NCI-H1092 treated with DMSO at 0.1 percent for 48 hours (cell line): Measurements from ENCODE around the gene RAB1A.
A peak's percentile ranks its signal among the peaks of the same experiment; 100 is the strongest.

ENCODE experiments used
- DNase-seq: peaks from one replicate; lab custom pipeline; 2025; lab: John Stamatoyannopoulos, UW

Gene RAB1A

DNA sequence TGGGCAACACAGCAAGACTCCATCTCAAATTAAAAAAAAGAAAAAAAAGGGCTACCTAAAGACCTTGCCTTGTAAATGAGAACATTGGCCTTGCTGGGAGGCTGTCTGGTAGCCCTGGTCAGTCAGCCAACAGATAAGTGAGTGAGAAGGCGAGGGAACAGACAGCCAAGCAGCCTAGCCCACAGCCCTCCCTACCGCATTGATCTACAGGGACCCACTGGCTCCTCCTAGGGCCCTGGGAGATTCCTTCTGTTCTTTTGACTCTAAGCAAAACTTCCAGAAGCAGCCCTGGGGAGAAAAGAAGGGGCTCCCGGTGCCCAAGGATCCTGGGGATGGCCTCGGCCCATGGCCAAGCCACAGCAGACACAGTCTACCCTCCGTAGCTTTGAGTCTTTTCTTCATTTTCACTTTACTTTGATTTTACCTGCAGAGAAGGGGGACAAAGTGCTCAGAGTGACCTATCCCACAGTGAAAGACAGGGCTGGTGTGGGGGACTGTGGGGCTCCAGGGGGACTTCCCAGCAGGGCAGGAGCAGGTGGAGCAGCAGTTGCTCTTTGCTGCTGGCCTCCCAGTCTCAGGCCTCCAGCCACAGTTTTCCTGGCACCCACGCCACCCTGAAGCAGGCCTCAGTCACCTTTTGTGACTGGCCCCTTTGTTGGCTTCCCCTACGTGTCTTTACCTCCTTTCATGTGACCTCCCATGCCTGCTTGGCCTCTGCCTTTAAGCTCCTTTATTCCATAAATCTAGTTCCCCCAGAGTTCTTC, 68.6 kb downstream of the RAB1A start:
- no peak for DNase-seq

DNA sequence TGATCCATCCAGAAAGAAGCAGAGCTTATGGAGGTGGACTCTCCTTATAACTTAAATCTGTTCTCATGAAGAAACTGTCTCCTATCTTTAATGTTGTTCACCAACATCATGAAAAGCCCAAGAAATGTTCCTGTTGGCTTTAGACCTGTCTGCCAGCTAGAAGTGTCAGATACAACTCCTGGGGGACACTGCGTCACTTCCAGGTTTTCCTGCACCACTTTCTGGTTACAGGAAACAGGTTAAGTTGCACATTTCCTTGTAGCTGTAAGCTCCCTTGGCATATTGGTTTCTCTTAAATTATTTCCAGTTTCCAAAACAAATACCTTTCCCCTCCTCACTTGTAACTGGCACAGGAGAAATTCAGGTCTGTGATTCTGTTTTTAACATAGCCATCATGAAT, 70.8 kb downstream of the RAB1A start:
- DNase-seq: no peak

DNA sequence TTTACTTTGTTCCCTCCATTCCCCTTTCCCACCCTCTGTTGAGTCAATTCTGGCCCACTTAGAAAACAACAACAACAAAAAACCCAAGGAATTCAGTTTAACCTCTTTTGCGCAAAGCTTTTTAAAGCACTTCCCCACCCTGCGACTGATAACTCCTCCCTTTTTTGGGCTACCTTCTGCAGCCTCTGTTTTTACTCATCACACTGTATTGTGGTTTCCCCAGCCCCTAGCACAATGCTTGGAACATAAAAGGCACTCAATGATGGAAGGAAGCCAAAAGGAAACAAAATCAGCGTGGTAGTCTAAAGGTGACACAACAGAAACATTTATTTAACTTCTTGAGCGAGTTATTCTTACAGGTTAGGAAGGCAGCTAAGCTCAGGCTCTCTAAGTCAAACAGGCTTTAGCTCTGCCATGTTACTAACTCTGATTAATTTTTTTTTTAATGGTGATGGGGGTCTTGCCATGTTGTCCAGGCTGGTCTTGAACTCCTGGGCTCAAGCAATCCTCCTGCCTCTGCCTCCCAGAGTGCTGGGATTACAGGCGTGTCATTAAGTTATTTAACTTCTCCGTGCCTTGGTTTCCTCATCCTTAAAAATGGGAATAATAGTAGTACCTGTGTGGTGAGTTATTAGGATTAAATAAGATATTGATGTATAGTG, 72.4 kb downstream of the RAB1A start:
- peak; percentile 38 for DNase-seq

DNA sequence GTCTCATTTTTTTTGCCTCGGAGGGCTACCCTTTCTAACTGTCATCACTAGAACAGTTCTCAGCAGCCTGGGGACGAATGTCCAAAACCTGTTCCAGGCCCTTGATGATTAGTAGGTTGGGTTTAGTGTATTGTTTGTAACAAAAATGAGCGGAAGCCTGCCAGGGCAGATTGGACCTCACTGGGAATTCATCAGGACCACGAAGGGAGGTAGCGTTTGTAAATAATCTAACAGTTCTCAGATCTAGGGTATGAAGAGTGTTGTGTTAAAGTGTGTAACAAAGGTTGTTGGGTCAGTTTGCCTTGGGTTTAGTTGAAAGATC, 72.9 kb downstream of the RAB1A start:
- no peak for DNase-seq

DNA sequence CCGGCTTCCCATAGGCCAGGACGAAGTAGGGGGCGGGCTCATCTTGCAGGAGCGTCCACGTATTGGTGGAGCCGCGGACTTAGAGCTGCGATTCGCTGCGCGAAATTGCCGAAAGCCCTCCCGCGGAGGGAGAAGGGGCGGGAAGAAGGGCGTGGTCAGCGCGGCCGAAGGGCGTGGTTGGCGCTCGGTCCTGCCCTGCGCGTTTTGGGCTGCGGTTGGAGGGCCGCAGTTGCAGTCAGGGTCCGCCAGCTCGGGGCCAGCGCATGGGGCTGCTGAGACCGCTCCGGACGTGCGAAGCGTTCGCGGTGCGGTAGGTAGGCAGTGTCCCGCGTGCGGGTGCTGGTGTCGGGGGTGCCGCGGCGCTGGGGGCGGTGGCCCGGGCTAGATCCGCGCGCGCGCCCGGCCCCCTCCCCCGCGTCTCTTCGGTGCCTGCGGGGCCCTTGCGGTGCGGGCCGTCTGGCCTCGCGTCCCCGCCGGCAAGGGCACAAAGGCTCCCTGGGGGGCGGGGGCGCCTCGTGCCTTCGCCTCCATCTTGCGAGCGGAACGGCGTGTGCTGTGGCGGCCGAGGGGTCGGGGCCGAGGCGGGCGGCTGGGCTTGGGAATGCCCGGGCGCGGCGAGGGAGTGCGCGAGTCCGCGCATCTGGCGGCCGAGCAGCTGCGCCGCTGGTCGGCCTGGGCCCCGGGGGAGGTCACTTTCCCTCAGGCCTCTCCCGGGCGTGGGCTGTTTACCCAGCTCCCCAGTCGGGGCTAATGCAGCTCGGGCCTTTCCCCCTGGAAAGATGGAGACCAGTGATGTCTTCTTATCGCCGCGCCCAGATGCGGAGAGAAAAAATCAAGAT, 73.5 kb downstream of the RAB1A start, which contains the start of gene CEP68:
Gene CEP68, plus strand, starts transcription at position 202 of the 839 bp plus-strand sequence. CDS start 13,029 bp downstream, outside the sequence.
- DNase-seq: peak; percentile 91

- DNase-seq: peak; percentile 63
Observed at GRCh38 chr2:65055422-65056214, 74.3 kb downstream of the RAB1A start.

DNA sequence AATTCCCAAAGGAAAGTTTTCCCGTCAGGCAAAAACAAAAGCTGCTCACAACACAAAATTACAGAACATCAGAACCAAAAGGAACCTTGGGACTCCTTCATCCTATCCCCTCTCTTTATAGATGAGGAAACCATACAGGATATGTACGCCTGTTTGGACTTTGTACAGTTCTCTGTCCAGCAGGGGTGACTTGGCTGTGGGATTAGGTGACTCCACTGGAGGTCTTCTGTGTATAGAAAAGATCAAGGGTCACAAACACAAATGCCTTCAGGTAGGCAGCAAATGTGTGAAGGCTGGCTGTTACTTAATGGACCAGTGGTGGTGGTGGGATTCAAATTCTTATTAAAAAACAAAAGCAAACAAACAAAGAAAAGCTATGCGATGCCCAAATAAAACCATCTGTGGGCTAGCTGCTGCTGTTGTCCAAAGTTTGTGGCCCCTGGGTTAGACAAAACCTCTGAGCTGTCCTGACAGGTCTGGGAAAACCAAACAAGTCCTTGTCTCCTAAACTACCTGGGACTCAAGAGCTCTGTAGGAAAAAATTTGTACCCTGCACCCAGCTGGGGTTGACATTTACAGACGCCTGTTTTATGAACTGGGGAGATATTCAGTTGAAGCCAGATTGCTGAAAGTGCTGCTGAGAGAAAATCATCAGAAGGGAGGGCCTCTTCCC, 75.0 kb downstream of the RAB1A start:
- no peak for DNase-seq

- no peak for DNase-seq
Observed at GRCh38 chr2:65053199-65053598, 76.7 kb downstream of the RAB1A start.

DNA sequence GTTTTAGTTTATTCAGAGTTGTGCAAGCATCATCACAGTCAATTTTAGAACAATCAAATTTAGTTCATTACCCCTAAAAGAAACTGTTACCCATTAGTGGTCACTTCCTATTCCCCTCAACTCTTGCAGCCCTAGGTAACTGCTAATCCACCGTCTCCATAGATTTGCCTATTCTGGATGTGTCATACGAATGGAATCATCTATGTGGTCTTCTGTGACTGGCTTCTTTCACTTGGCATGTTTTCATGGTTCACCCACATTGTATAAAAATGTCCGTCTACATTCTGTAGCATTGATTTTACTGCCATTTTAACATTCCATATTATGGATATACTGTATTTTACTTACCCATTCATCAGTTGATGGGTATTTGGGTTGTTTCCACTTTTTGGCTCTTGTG, 79.0 kb downstream of the RAB1A start:
- no peak for DNase-seq

DNA sequence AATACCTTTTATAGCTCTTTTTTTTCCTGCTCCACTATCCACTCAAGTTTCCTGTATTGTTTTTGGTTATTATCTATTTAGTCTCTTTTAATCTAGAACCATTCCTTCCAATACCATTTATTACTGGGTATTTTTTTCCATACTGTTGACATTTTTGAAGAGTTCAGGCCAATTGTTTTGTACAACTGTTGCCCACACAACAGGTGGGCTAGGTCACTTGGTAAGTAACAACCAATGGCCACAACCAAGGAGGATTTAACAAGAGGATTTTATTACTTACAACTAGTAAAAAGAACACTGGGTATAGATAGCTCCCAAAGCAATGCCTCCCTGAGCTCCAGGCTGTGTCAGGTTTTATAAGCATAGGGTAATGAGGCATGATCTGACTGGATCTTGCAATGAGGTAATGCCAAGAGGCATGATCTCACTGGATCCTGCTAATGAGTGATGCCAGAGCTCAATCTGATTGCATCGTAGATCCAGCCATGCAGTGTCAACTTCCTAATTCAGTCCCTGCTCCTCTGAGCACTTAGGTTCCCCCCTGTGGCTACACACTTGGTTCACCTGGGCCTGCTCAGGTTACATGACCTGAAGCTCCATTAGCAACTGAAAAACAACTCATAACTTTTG, 80.8 kb downstream of the RAB1A start:
- DNase-seq: no peak

GRCh38 chr2:65046633-65047407, 83.1 kb downstream of the RAB1A start:
- no peak for DNase-seq

DNA sequence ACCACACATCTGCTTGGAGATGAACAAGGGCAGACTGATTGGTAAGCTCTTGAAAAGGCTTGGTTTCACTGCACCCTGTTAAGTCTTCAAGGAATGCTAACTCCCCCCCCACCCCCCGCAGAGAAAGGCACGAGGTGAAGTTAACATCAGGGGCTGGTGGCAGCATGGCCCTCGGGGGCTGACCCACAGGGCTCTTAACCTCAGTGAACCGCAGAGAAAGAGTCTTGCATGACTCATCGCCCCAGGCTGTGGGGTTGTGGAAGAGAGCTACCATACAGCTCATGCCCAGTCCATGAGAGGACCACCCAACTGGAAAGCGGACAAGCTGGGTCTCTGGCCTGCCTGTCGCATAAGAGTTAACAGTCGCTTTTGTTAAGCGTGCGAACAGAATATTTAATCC, 84.3 kb downstream of the RAB1A start:
- no peak for DNase-seq

DNA sequence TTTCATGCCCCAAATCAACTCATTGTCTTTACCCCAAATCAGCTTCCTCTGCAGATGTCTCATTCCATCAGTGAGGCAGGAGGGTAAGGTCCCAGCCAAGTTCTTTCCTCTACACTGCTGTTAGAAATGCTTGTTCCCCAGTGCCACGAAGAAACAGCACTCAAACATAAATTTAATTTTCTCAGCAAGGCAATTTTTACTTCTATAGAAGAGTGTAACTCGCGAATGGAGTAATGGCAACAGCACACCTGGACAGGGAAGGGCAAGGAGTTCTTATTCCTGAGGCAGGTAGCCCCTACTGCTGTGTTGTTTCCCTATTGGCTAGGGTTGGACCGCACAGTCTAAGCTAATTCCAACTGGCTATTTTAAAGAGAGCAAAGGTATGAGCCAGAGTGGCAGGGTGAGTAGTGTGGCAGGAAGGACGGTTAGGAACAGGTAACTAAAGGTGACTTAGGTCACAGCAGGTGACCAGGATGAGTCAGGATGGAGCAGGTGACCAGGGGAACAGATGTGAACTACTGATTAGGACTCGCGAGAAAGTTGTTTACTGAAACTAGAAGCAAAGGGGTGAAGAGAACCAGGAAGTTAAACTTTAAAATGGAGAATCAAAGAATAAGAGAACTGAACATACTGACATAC, 85.7 kb downstream of the RAB1A start:
- DNase-seq: no peak

GRCh38 chr2:65043001-65043400, 86.9 kb downstream of the RAB1A start:
- DNase-seq: no peak

DNA sequence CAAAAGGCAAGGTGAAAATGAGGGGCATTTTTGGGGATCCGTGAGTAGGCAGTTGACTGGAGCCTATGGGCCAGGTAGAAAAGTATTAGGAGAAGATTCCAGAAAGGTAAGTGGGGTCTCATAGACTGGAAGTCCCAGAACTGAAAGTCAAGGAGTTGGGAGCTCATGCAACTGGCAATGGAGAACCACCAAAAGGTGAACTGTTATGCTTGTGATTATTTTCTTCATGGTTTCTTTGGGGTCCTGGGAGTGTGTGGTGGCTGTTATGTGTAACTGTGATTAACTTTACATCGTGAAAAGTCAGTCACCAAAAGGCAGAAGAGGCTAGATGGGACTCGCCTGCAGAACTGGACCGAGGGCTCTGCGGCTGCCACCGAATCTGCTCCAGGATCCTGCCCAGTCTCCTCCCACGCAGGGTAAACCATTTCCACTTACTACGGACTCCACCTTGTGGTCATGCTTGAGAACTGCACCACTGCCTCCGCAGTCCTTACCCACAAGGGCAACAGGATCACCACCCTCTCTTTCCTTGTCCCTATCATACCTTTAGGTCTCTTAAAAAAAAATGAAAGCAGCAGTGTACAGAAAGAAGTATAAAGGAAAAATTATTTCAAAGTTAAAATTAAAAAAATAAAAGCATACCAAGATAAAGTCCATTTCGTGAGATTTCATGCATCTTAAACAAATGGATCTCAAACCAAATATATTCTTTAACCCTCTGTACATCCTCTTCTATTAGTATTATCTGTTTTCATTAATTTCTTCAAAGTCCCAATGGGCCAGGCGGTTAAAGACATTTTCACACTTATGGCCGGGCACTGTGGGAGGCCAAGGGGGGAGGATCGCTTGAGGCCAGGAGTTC, 89.3 kb downstream of the RAB1A start:
- DNase-seq: peak; percentile 66

GRCh38 chr2:65039640-65040039, 90.3 kb downstream of the RAB1A start:
- no peak for DNase-seq

DNA sequence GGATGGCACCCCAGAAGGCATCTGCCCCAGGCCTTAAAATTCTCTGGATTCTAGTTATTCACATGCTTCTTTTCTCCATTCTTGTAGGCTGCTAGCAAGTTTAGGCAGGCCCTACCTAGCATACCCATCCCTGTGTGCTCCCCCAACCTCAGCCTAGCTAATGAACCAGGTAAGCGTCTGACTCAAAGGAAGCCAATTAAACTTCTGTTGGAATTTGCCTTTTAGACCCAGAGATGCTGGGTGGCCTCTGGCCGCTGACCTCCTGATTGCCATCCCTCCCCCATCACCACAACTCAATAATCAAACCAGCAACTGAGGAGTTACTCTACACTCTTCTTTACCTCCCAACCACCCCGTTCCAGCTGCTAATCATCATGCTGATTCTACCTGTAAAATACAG, 92.7 kb downstream of the RAB1A start:
- no peak for DNase-seq
